NT2/D1 (cell line): Measurements from ENCODE around the gene CCDC38.

ENCODE experiments used
- SUZ12 ChIP-seq: IDR thresholded peaks from 2 replicates; pipeline ENCODE4 v1.6.1; 2011; ENCODE audit not compliant: insufficient read length, insufficient read depth; ENCODE audit errors: extremely low read depth
- YY1 ChIP-seq: IDR thresholded peaks from 2 replicates; pipeline ENCODE4 v1.6.1; 2011; ENCODE audit not compliant: insufficient read length, insufficient read depth
- ZNF274 ChIP-seq: IDR thresholded peaks from 2 replicates; pipeline ENCODE4 v1.6.1; 2011; ENCODE audit warnings: mild to moderate bottlenecking, low read depth, low read length

- no peak for TF ChIP-seq ZNF274
- no peak for TF ChIP-seq SUZ12
- TF ChIP-seq YY1: no peak
Observed at GRCh38 chr12:95951515-95951914, 9.1 kb upstream of the CCDC38 start.
